OCI-LY1 (cell line): ENCODE data around the gene AQP7.

ENCODE experiments used
- CTCF ChIP-seq: fragments of 200-600 bp; sonication (generic), shearing (Covaris generic); IDR thresholded peaks from 2 replicates; pipeline ENCODE4 v1.5.1; 2017; ENCODE audit warnings: mild to moderate bottlenecking, antibody characterized with exemption, low read length, moderate library complexity, mixed read lengths
- EZH2 ChIP-seq: fragments of 200-600 bp; sonication (generic), shearing (Covaris generic); IDR thresholded peaks from 2 replicates; pipeline ENCODE4 v1.8.0; 2017; ENCODE audit warnings: borderline replicate concordance, mixed run types, mild to moderate bottlenecking, antibody characterized with exemption, low read length, moderate library complexity, mixed read lengths

- TF ChIP-seq CTCF (no peak), EZH2 (no peak)
Measured at GRCh38 chr9:33443464-33444154, 41.2 kb upstream of the AQP7 start.
